Left lobe of liver (tissue), 2 donors: ENCODE data around the gene CYP11A1. TPM values are rescaled to one million over a fixed set of nuclear protein-coding genes. Genes with fewer than 3 reads are reported as not detected.
"Not testable (repeated sequence)": the region's sequence is repeated elsewhere in the genome, so short reads cannot be mapped to it uniquely, and the experiment has no call there.

Experiments used
- ATAC-seq: fragments of 200-7000 bp; cut with Tn5 transposase; one replicate; pipeline ENCODE4 v1.9.1; 2020; ENCODE audit warnings: mild to moderate bottlenecking, moderate library complexity
- DNase-seq: peaks from one replicate; pipeline ENCODE4 v3.0.0-alpha.2; 2020; ENCODE audit warnings: low spot score
- total RNA-seq: library from RNA; stranded (reverse); gene quantifications from one replicate; pipeline ENCODE4 v1.2.1, GENCODE V29; 2021
- donor health status: DM: no; HTN: no; CAD: no; lungs with moderate emphysema.
- donor health status: DM: no; HTN: yes; CAD: no.

Gene CYP11A1
- total RNA-seq, 1 donor from 2014 or later: 3.0 TPM

DNA sequence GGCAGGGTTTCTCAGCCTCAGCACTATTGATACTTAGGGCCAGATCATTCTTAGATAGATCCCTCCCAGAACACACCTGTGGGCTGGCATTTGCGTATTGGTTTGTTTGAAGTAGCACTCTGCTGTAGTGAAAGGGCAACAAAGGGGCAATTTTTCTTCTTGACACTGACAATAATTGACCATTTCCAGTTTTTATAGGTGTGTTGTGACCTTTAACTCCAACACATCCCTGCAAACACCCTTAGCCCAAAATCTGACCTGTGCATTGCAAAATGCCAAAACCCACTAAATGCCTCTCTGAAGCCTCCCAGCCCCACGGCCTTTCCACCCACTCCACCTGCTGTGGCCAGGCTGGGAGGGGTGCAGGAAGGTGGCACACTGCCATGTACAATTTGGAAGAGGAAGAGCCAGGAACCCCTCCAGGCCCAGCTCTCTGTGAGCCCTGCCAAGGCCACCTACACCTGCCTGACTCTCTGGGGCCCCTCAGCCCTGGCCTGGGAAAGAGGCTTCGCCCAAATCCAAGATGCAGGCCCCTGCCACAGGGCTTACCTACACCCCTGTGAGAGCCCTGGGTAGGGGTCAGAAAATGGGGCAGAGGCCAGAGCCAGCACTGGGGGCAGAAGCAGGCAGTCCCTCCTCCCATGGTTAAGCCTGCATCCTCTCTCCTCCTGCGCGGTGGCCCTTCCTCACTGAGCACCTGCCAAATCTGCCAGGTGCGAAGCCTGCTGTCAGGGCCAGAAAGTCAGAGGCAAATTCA is 9.6 kb upstream of the CYP11A1 start:
- DNase-seq: no peak
- ATAC-seq: no peak

DNA sequence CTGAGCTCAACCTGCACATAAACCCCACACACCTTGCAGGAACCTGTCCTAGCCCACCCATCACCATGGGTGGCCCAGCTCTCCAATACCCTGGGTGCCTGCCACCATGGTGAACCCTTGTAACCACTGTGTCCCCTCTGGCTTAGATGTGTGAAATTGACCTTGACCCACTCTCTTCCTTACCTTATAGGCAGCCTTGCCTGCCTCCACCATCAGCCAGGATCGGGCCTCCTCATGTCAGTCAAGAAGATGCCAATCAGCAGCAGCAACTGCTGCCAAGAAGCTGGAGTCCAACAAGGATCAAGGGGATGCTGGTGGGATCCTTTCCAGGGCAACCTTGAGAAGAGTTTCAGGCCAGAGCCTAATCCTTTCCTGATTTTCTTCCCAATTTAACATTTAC is 8.8 kb upstream of the CYP11A1 start:
- ATAC-seq (no peak), DNase-seq (no peak)

DNA sequence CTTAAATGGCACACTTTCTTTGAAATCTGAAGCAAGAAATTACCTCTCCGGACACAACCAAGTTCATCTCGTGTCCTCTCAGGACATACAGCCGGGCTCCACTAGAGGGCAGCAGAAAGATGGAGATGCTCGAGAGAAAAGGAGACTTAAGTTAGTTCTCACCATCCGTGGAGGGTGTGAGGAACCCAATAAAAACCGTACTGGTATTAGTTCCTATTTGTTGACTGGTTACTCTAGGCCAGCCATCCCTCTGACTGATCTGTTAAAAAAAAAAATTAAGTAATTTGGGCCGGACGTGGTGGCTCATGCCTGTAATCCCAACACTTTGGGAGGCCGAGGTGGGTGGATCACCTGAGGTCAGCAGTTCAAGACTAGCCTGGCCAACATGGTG is 7.9 kb upstream of the CYP11A1 start:
- ATAC-seq (peak; percentile 64), DNase-seq (peak; percentile 65)

DNA sequence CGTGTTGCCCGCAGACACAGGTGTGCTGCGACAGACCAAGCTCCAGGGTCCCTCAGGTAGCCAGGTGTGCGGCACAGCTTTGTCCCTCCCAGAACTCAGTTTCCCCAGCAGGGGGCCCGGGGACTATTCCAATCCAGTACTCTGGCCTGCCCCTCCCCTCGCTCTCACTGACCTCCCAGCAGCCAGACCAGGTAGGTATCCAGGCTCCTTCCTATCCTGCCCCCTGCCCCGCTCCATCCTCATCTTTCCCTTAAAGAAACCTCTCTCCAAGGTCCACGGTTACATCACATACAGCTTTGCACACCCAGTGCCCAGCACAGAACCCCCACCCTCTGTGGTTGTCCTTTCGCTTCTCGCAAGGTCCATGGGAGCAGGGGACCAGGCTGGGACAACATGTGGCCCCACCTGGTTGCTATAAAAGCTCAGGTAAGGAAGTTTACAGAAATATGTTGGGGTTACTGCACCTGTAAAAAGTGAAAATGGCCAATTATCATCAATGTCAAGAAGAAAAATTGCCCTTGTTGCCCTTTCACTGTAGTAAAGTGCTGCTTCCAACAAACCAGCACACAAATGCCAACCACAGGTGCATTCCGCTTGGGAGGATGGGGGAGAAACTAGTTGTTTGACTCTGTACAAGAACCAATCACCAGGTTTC is 7.3 kb upstream of the CYP11A1 start:
- ATAC-seq (no peak), DNase-seq (no peak)

DNA sequence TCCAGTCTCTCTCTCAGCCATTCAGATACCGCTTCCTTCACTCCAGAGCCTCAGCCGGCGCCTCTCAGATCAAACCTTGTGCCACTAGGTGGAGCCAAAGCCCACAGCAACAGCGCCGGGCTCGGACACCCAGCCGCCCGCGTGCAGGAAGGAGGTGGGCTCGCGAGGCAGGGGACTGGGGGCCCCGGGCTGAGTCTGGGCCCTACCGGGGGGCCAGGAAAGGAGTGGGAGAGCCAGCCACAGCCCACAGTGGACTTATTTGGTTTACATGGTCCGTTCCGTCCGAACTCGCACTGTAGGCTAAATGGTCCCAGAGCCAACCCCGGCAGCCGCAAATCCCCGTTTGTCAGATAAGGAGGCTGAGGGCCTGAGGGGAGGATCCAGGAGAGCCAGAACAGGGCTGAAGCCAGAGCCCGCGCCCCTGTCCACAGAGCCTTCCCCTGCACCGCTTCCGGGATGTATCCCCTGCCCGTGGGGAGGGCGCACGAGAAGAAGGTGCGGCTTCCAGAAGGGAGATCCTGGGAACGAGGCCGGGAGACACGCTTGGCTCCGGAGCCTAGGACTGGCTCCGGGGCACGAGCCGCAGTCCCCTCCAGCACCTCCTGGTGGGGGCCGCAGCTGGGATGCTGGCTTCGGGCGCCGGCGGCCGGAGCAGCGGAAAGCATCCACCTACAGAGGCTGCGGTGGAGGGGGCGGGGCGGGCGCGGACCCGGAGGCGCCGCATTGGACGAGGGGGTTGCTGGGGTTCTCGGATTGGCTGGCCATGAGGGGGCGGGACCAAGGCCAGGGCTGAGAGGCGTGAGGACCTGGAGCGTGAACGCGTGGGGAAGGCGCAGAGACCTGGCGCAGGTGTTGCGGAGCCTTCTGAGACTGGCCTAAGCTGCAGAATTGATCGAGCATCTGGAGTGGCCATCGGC is 6.5 kb upstream of the CYP11A1 start:
- ATAC-seq (peak; percentile 94), DNase-seq (peak; percentile 87)

DNA sequence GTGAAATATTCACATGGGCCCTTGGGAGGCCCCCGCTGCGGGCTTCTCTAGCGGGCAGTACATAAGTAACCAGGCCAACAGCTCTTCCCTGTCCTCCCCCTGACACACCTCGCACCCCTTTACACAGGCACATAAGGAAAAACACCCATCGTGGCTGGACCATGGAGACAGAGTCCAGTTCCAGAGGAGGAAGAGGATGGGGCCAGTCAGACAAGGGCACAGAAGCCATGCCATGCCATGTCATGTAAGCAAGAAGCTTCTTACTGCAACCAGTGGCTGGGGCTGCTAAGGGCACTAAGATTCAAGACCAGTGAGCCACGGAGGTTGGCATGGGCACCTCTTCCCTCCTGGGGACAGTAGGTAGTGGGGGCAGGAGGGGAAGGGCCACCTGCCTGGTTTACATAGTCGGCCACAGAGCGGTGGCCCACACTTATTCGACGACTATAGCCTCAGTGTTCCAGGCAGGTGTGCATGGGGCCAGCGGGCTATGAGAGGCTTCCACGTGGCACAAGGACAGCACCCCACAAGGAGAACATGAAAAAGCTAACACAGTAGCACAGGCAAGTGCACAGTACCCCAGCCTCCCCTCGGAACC is 5.7 kb upstream of the CYP11A1 start:
- DNase-seq: no peak
- no peak for ATAC-seq

DNA sequence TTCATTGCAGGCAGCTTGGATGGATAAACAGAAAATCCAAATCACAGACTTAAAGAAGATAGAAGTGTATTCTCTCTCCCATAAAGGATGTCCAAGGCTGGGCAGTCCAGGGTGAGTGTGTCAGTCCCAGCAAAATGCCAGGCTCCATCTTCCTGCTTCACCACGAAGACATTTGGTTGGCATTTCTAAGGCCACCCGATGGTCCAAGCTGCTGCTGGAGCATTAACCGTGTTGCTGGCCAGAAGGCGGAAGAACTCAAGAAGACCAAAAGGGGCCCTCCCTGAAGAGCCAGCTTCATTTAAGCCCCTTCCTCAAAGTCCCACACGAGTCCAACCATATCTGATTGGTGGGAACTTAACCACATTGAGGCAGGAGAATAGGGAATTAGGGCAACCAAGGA is 3.0 kb upstream of the CYP11A1 start:
- DNase-seq (no peak), ATAC-seq (no peak)

DNA sequence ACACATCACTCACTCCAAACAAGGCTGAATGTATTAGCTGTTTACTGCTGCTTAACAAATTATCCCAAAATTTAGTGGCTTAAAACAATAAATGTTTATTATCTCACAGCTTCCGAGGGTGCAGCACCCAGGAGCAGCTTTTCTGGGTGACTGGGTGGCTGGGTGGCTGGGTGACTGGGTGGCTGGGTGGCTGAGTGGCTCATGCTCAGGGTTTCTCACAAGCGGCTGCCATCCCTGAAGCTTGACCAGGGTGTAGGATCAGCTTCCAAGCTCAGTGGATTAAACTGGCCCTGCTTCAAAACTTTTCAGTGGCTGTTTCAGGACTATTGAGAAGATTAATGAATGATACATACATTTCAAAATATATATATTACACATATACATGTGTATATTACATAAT is 2.3 kb upstream of the CYP11A1 start:
- DNase-seq (no peak), ATAC-seq (no peak)

DNA sequence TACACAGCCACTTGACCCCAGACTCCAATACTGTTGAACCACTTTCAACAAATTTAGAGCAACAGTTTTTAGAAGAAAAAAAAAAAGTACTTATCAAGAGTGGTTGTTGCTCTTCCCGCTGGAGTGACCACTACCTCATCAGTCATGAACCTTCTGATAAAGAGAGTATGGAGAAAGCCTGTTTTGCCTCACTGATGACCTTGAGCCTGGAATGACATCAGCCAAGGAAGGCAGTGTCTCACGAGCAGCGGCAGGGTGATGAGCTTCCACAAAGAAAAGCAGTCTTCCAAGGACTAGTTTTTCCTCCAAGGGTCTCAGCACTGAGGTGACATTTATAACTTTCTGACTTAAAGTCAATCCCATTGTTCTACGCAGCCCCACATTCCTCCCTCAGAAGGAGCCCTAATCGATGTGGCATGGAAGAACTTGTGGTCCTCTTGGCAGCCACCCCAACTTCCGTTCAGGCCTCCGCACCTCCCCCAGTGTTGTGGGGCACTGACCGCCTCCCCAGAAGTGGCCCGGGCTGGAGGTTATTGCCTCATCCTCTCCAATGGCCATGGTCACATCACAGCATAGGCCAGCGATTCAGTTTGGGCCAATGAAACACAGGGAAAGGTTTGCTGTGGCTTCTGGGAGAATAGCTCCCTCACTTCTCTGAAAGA is 1.8 kb upstream of the CYP11A1 start:
- DNase-seq (no peak), ATAC-seq (no peak)

DNA sequence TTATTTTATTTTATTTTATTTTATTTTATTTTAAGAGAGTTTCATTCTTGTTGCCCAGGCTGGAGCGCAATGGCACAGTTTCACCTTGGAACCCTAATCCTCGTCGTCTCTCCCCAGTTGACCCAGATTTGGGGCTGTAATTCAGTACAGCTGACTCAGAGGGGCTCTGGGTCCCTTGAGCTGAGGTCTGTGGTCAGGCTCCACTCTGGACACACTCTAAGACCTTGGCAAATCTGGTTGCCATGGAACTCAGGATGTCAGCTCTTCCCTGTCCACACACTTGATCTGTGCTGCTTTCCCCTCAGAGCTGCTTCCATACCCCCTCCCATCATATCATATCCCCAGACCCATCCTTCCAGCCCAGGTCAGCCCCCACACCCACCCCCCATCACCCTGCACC is 675 bp upstream of the CYP11A1 start:
- DNase-seq (no peak), ATAC-seq (no peak)

DNA sequence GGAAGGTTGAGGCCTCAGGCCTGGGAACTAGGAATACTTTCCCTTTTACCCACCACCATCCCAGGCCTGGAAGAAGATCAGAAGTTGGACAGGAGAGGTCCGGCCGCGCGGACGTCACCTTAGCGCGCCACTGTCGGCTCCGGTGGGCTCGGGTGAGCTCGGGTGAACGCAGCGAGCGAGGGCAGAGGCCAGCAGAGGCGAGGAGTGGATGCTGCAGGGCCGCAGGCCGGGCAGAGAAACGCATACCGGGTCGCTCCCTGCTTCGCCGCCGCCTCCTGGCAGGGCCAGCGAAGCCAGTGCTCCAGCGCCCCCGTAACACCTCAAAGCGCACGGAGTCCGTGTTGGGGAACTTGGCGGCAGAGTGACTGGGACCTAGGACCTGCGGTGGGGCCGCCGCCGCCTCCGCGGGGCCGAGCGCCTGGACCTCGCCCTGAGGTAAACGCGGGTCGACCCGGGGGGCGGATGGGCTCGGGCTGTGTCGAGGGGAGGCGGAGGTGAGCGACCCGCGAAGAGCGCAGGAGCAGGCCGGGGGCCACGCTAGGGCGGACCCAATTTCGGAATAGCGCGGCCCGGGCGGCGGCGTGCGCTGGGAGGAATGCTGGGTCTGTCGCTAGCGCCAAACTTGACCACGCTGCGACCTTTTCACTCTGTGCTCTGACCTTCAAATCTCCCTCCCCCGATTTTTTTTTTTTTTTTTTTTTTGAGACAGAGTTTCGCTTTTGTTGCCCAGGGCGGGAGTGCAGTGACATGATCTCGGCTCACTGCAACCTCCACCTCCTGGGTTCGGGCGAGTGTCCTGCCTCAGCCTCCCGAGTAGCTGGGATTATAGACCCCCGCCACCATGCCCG is 1.6 kb downstream of the CYP11A1 start:
- DNase-seq (peak; percentile 56), ATAC-seq (peak; percentile 86)

DNA sequence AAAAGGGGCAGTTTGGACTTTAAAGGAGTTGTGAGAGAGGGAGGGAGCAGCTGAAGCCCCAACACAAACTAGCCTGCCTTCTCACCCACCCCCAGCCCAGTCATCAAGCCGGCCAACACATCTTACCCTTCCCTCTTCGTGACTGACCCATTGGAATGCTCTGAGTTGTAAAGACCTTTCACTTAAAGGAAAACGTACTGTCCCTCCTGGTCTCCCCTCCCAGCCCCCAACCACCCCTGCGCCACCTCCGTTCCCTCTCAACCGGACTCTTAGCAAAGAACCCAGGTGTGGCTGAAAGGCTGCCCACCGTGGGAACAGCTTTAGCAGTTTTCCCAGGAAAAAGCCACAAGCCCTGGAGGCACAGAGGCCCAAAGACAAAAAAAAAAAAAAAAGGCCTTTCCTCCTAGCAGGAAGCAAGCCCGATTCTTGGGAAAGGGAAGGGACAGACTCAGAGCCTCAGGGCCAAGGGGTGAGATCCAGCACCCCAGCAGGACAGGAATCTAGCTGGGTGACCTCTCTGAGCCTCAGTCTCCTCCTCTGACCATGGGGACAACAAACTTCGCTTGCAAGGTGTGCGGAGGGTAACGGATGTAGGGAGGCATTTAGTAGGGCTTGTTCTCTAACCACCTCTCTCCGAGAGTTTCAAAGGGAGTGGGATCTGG is 2.4 kb downstream of the CYP11A1 start:
- ATAC-seq (no peak), DNase-seq (no peak)

DNA sequence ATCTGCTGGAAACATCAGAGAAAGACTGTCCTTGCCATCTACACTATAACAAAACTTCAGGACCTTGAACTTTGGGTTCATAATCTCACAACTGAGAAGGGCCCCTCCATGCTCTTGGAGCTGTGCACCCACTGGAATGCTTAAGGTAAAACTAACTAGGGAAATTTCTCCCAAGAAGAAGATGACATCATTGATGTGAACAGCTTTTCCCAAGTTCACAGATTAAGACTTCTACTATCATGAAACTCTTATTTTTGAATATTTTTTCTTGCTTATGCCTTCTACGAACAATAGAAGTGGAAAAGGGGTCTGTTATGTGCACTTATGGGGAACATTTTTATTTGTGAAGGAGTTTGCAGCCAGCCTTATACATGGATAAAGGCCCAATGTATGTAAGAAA is 5.0 kb downstream of the CYP11A1 start:
- no peak for DNase-seq
- ATAC-seq: no peak

DNA sequence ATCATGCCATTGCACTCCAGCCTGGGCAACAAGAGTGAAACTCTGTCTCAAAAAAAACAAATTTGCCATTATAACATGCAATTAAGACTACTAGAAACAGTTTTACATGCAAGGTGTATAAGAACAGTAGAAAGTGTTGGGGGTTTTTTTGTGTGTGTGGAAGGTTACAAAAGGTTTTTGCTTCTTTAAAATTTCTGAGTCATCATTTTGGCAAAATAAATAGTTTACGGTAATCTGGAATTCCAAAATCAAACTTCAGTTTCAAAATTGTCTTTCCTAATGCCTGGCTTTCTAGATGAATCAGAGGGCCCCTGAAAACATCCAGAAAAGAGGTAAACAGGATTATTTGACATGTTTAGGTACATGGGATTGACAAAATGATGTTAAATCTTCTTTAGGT is 6.6 kb downstream of the CYP11A1 start:
- not testable (repeated sequence) for ATAC-seq

DNA sequence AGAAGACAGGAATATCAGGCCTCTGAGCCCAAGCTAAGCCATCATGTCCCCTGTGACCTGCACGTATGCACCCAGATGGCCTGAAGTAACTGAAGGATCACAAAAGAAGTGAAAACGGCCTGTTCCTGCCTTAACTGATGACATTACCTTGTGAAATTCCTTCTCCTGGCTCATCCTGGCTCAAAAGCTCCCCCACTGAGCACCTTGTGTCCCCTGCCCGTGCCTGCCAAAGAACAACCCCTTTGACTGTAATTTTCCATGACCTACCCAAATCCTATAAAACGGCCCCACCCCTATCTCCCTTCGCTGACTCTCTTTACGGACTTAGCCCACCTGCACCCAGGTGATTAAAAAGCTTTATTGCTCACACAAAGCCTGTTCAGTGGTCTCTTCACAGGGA is 8.1 kb downstream of the CYP11A1 start:
- not testable (repeated sequence) for DNase-seq, ATAC-seq

More for the DNA sequence above, 6.6 kb downstream of the CYP11A1 start:
- DNase-seq: not testable (repeated sequence)

DNA sequence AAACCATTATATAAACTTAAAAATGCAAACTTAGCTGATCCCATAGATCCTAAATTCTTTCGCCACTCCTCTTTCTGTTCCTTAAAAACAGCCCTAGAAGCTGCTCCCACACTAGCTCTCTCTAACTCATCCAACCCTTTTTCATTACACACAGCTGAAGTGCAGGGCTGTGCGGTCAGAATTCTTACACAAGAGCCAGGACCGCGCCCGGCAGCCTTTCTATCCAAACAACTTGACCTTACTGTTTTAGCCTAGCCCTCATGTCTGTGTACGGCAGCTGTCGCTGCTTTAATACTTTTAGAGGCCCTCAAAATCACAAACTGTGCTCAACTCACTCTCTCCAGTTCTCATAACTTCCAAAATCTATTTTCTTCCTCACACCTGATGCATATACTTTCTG is 9.9 kb downstream of the CYP11A1 start:
- not testable (repeated sequence) for ATAC-seq, DNase-seq

DNA sequence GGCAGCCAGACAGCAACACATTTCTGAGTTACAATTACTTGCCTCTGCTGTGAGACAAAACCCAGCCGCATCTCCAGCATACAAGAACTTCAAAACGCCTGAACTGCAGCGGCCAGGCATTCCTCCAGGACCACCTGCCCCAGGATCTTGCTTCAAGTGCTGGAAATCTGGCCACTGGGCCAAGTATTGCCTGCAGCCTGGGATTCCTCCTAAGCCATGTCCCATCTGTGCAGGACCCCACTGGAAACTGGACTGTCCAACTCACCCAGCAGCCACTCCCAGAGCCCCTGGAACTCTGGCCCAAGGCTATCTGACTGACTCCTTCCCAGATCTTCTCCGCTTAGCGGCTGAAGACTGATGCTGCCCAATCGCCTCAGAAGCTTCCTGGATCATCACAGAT is 11.4 kb downstream of the CYP11A1 start:
- ATAC-seq, DNase-seq: not testable (repeated sequence)

DNA sequence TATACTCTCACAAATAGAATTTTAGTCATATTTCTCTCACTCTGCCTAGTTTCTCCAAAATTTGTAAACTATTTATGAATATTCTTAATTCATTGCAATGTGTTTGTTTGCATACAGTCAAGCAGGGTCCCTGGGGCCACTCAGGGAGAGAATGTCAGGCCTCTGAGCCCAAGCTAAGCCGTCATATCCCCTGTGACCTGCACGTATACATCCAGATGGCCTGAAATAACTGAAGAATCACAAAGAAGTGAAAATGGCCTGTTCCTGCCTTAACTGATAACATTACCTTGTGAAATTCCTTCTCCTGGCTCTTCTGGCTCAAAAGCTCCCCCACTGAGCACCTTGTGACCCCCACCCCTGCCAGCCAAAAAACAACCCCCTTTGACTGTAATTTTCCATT is 13.5 kb downstream of the CYP11A1 start:
- DNase-seq: not testable (repeated sequence)

DNA sequence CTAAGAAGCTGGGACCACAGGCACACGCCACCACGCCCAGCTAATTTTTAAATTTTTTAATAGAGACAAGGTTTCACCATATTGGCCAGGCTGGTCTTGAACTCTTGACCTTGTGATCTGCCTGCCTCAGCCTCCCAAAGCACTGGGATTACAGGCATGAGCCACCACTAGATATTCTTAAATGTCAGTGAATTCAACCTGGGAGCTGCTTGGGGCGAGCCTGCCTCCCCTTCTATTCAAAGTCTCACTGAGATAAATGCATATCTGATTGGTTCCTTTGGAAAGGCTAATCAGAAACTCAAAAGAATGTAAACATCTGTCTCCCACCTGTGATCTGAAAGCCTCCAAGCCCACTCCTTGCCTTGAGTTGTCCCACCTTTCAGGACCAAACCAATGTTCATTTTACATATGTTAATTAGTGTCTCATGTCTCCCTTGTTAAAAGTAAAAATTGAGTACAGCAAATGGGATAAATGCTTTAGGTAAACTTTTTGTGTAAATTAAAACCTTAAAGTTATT is 15.0 kb downstream of the CYP11A1 start:
- DNase-seq (no peak), ATAC-seq (no peak)

More for the DNA sequence above, 13.5 kb downstream of the CYP11A1 start:
- ATAC-seq: not testable (repeated sequence)
